ENCODE data around the gene EDN1. TPM values are rescaled to one million over a fixed set of nuclear protein-coding genes. Genes with fewer than 3 reads are reported as not detected.

Gene EDN1
- total RNA-seq, 3 donors from 2014 or later (not counting 1 experiment from before 2014, with no cell fraction given), result 0.63 to 1.5 (median 0.71) TPM

DNA sequence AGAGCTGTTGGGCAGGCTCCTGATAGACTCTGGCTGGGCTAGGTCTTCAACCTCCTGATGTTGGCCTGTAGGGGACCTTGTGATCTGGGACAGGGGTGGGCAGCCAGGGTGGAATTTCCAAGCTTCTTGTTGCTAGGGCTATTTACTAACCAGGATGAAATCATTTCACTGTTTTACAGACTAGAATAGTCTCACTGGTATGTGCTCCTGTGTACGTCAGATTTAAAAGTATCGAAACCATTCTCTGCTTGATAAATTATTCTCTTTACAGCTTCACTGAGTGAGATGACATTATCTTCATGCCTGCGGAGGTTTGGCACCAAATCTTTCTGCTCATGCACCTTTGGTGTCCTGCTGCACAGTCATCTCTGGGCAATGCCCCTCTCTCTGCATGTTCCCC is 10.9 kb downstream of the EDN1 start:
- Histone ChIP-seq H3K4me3 (ENCODE audit: low read length) (no peak overlapping the region), H3K27me3 (ENCODE audit: control insufficient read depth, insufficient read depth, low read length) (no peaks in the 10 kb centered on the region), H3K27ac (ENCODE audit: low read length) (no peak overlapping the region), H3K4me1 (ENCODE audit: control insufficient read depth, insufficient read depth, low read length) (no peaks in the 10 kb centered on the region), H3K36me3 (ENCODE audit: control insufficient read depth, insufficient read depth, low read length) (no peaks in the 10 kb centered on the region), H3K9me3 (ENCODE audit: control insufficient read depth, insufficient read depth, low read length) (no peaks in the 10 kb centered on the region)
- Mint-ChIP-seq H3K27ac (no peak overlapping the region), H3K36me3 (no peaks in the 10 kb centered on the region), H3K4me1 (no peaks in the 10 kb centered on the region), H3K9me3 (no peaks in the 10 kb centered on the region), H3K27me3 (ENCODE audit: low read depth in 2 of 2) (peaks cover 2 to 7% of the 10 kb centered on the region in 2 donors), H3K4me3 (no peak overlapping the region)
- ATAC-seq (no peak), DNase-seq (no peak)
- TF ChIP-seq, protein P1, sequence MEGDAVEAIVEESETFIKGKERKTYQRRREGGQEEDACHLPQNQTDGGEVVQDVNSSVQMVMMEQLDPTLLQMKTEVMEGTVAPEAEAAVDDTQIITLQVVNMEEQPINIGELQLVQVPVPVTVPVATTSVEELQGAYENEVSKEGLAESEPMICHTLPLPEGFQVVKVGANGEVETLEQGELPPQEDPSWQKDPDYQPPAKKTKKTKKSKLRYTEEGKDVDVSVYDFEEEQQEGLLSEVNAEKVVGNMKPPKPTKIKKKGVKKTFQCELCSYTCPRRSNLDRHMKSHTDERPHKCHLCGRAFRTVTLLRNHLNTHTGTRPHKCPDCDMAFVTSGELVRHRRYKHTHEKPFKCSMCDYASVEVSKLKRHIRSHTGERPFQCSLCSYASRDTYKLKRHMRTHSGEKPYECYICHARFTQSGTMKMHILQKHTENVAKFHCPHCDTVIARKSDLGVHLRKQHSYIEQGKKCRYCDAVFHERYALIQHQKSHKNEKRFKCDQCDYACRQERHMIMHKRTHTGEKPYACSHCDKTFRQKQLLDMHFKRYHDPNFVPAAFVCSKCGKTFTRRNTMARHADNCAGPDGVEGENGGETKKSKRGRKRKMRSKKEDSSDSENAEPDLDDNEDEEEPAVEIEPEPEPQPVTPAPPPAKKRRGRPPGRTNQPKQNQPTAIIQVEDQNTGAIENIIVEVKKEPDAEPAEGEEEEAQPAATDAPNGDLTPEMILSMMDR (IDR thresholded peaks at IDR 0.05), result no peak
- 94% methylated on average over 3 of the region's 3 CpGs for WGBS (ENCODE audit: insufficient coverage)
- intact Hi-C loops (cut with micrococcal nuclease), result no loop called here

DNA sequence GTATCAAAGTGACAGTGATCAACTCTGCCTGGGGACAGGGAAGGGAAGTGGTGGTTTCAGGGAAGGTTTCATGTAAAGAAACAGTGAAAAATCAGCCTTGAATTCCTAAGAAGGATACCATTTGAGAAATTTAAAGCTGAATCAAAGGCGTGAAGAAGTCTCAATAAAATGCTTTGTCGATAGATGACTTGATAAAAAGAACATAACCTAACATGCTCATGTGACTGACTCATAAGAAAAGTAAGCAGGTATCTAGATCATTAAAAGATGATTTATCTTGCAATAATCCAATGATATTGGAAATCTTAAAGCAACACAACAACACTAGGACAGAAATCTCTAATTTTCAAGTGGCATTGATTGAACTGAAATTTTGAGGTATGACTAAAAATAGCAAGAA is 14.3 kb downstream of the EDN1 start:
- H3K4me1 ChIP-seq (ENCODE audit: control insufficient read depth, insufficient read depth, low read length), result no peaks in the 10 kb centered on the region
- TF ChIP-seq, protein P1 (IDR thresholded peaks at IDR 0.05), result no peak
- H3K4me3 ChIP-seq (ENCODE audit: low read length), result no peak overlapping the region
- no peaks in the 10 kb centered on the region for H3K27me3 ChIP-seq (ENCODE audit: control insufficient read depth, insufficient read depth, low read length)
- Mint-ChIP-seq H3K27me3 (ENCODE audit: low read depth in 2 of 2) (peaks cover 7 to 15% of the 10 kb centered on the region in 2 donors), H3K4me3 (no peak overlapping the region), H3K9me3 (no peaks in the 10 kb centered on the region), H3K36me3 (no peaks in the 10 kb centered on the region), H3K27ac (no peak overlapping the region), H3K4me1 (no peaks in the 10 kb centered on the region)
- H3K36me3 ChIP-seq (ENCODE audit: control insufficient read depth, insufficient read depth, low read length), result no peaks in the 10 kb centered on the region
- ATAC-seq (no peak), DNase-seq (no peak)
- 95% methylated on average over 2 of the region's 2 CpGs for WGBS (ENCODE audit: insufficient coverage)
- no peak overlapping the region for H3K27ac ChIP-seq (ENCODE audit: low read length)
- intact Hi-C loops (cut with micrococcal nuclease), result no loop called here
- H3K9me3 ChIP-seq (ENCODE audit: control insufficient read depth, insufficient read depth, low read length), result no peaks in the 10 kb centered on the region

DNA sequence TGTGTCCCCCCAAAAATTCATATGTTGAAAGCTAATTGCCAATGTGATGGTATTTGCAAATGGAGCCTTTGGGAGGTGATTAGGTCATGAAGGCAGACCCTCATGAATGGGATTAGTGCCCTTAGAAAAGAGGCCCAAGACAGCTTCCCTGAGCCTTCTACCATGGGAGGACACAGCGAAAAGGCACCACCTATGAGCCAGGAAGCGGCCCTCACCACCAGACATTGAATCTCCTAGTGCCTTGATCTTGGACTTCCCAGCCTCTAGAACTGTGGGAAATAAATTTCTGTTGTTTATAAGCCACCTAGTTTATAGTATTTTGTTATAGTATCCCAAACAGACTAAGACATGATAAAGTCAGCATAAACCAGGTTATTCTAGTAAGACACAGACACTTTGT is 18.9 kb downstream of the EDN1 start:
- no peaks in the 10 kb centered on the region for H3K9me3 ChIP-seq (ENCODE audit: control insufficient read depth, insufficient read depth, low read length)
- Mint-ChIP-seq H3K27me3 (ENCODE audit: low read depth in 2 of 2) (peaks cover 7 to 21% of the 10 kb centered on the region in 2 donors), H3K4me1 (no peaks in the 10 kb centered on the region), H3K36me3 (no peaks in the 10 kb centered on the region), H3K4me3 (no peak overlapping the region), H3K27ac (no peak overlapping the region), H3K9me3 (no peaks in the 10 kb centered on the region)
- DNase-seq, result no peak
- H3K27me3 ChIP-seq (ENCODE audit: control insufficient read depth, insufficient read depth, low read length), result no peaks in the 10 kb centered on the region
- no peaks in the 10 kb centered on the region for H3K36me3 ChIP-seq (ENCODE audit: control insufficient read depth, insufficient read depth, low read length)
- intact Hi-C loops (cut with micrococcal nuclease), result no loop called here
- TF ChIP-seq, protein P1 (IDR thresholded peaks at IDR 0.05), result no peak
- no peak overlapping the region for H3K27ac ChIP-seq (ENCODE audit: low read length)
- H3K4me3 ChIP-seq (ENCODE audit: low read length), result no peak overlapping the region
- H3K4me1 ChIP-seq (ENCODE audit: control insufficient read depth, insufficient read depth, low read length), result no peaks in the 10 kb centered on the region
- ATAC-seq, result no peak
- WGBS (ENCODE audit: insufficient coverage), result 88% methylated on average over 1 of the region's 2 CpGs

DNA sequence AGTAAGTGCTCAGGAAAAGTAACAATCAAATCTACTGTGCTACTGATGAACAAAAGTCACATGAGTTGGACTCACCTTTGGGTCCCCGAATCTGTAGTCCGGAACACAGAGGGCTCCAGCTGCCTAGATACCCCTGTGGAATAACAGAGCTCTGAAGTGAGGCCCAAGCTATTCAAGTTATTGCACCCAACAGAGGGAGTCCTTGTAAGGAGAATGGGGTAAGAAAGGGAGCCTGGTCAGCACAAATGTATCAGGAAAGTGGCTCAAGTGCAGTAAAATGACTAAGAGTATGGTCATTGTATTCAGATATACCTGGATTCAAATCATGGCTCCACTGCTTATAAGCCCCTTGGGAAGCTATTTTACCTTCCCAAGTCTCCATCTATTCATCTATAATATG is 20.9 kb downstream of the EDN1 start:
- 90% methylated on average over 2 of the region's 2 CpGs for WGBS (ENCODE audit: insufficient coverage)
- H3K27me3 Mint-ChIP-seq (ENCODE audit: low read depth in 2 of 2), result peaks cover 10 to 14% of the 10 kb centered on the region in 2 donors
- H3K36me3 Mint-ChIP-seq, result no peaks in the 10 kb centered on the region
- DNase-seq (no peak), ATAC-seq (no peak)
- Histone ChIP-seq H3K27me3 (ENCODE audit: control insufficient read depth, insufficient read depth, low read length) (no peaks in the 10 kb centered on the region), H3K36me3 (ENCODE audit: control insufficient read depth, insufficient read depth, low read length) (no peaks in the 10 kb centered on the region), H3K9me3 (ENCODE audit: control insufficient read depth, insufficient read depth, low read length) (no peaks in the 10 kb centered on the region), H3K27ac (ENCODE audit: low read length) (no peak overlapping the region), H3K4me3 (ENCODE audit: low read length) (no peak overlapping the region), H3K4me1 (ENCODE audit: control insufficient read depth, insufficient read depth, low read length) (no peaks in the 10 kb centered on the region)
- H3K4me3 Mint-ChIP-seq, result no peak overlapping the region
- intact Hi-C loops (cut with micrococcal nuclease), result no loop called here
- no peaks in the 10 kb centered on the region for H3K4me1 Mint-ChIP-seq
- TF ChIP-seq, protein P1 (IDR thresholded peaks at IDR 0.05), result no peak
- H3K9me3 Mint-ChIP-seq, result no peaks in the 10 kb centered on the region
- H3K27ac Mint-ChIP-seq, result no peak overlapping the region

All from natural killer cell (primary cell).